Adrenal gland (tissue), 5 donors: ENCODE results near the gene ALPG.
"Not testable (repeated sequence)": the region's sequence is repeated elsewhere in the genome, so short reads cannot be mapped to it uniquely, and the experiment has no call there.

ENCODE experiments used
- POLR2A ChIP-seq, 2 donors: fragments of 450-650 bp; IDR thresholded peaks; one replicate each; pipeline ENCODE4 v1.6.1; 2017; ENCODE audit warnings: antibody characterized with exemption in 2 of 2, mild to moderate bottlenecking in 2 of 2, moderate library complexity in 1 of 2
- TF ChIP-seq, protein P1 (sequence below), 6 experiments: fragments of 450-650 bp in 4 of 6; fragments of 200-600 bp in 2 of 6; sonication (generic) in 1 of 6; IDR thresholded peaks; 1 replicate in 5 of 6; 2 replicates in 1 of 6; pipeline versions ENCODE4 v1.5.1 to v1.8.0; 2016 to 2021; ENCODE audit warnings: antibody characterized with exemption in 6 of 6, mild to moderate bottlenecking in 2 of 6, moderate library complexity in 1 of 6
- donor health status: DM: no; HTN: no; CAD: no.

DNA sequence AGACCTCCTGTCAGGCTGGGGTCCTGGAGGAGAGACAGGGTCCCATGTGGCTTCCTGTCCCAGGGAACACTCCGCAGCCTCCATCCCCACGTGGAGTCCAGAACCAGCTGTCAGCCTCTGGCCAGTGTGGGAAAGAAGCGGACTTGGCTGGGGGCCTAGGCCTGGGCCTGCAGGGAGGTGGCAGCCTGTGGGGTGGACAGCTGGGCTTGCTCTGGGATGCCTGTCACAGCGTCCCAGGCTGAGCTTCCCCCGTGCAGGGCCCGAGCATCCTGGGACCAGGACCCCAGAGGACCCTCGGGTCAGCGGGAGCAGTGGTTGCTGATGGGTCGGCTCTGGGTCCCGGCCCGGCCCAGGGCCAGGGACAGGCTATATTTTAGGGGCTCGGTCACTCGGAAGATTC lies 35.8 kb downstream of the ALPG start:
- TF ChIP-seq, protein P1, sequence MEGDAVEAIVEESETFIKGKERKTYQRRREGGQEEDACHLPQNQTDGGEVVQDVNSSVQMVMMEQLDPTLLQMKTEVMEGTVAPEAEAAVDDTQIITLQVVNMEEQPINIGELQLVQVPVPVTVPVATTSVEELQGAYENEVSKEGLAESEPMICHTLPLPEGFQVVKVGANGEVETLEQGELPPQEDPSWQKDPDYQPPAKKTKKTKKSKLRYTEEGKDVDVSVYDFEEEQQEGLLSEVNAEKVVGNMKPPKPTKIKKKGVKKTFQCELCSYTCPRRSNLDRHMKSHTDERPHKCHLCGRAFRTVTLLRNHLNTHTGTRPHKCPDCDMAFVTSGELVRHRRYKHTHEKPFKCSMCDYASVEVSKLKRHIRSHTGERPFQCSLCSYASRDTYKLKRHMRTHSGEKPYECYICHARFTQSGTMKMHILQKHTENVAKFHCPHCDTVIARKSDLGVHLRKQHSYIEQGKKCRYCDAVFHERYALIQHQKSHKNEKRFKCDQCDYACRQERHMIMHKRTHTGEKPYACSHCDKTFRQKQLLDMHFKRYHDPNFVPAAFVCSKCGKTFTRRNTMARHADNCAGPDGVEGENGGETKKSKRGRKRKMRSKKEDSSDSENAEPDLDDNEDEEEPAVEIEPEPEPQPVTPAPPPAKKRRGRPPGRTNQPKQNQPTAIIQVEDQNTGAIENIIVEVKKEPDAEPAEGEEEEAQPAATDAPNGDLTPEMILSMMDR (IDR thresholded peaks at IDR 0.05), result not testable (repeated sequence)
- not testable (repeated sequence) for TF ChIP-seq POLR2A (IDR thresholded peaks at IDR 0.05)
